Daoy (cell line): ENCODE results near the gene BLID. TPM values are rescaled to one million over a fixed set of nuclear protein-coding genes. Genes with fewer than 3 reads are reported as not detected.

Source experiments
- DNase-seq: peaks from one replicate; pipeline ENCODE4 v3.0.0-alpha.2; 2015; ENCODE audit warnings: low read depth
- total RNA-seq: library from RNA; depleted of rRNA; stranded (reverse); fragments of >200 nt; shearing (Covaris generic); gene quantifications from 2 replicates; pipeline ENCODE4 v1.2.3, GENCODE V29; 2014; rRNA removed

BLID gene, protein sequence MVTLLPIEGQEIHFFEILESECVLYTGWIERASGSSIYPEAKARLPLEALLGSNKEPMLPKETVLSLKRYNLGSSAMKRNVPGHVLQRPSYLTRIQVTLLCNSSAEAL
- 0.34 TPM in 1 of 2 replicates, not detected in the other for total RNA-seq

GRCh38 chr11:122115524-122116379, at the start of gene BLID:
Gene BLID, minus strand, starts transcription at chr11:122116215. Its CDS starts 293 bp downstream, at chr11:122115922.
- peak; percentile 33 for DNase-seq

DNA sequence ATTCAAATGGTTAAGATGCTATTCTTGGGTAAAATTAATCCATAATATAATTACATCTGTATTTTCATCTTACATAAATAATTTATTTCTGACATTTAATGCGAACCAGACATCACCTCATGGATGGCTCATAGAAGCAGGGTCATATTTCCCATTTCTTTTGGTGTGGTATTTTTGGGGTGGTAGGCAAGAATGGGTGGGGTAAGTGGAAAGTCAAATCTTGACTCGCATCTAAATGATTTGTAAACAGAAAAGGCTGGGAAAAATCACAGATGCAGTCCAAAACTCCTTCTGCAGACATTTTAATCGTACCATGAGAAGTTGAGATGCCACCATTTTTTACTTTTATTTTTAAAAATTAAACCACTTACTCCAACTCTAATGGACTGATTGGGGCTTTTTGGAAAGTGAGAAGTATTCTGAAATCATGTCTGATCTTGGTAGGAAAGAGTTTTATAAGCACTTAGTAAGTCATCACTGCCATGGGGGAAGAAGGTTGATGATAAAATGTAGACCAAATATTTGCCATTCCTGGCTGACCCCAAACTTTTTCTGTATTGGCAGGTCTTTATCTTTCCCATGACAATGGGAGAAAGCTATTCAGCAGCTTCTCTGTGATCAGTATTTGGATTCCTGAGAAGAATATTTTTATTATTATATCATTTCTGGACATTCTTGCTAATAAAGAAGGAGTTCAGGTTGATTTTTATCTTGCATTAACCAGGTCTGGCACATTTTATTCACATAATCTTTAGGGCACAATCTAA, 47.2 kb upstream of the BLID start:
- DNase-seq, result no peak

DNA sequence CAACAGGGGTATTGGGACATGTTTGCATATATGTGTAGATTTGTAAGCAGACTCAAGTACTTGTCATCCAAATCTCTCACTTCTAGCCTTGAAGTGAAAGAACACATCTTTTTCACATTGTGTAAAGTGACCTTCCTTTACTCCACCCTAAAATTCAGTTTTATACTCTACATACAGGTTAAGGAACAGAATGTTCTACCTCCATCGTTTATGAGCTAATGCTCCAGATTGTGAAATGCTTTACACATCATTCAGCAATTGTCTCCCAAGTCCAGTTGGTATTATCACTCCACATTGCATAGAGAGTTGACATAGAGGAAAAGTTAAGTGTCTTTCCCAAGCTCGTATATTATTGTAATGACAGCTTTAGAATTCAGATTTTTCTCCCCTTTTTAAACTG, 46.1 kb upstream of the BLID start:
- DNase-seq, result no peak

DNA sequence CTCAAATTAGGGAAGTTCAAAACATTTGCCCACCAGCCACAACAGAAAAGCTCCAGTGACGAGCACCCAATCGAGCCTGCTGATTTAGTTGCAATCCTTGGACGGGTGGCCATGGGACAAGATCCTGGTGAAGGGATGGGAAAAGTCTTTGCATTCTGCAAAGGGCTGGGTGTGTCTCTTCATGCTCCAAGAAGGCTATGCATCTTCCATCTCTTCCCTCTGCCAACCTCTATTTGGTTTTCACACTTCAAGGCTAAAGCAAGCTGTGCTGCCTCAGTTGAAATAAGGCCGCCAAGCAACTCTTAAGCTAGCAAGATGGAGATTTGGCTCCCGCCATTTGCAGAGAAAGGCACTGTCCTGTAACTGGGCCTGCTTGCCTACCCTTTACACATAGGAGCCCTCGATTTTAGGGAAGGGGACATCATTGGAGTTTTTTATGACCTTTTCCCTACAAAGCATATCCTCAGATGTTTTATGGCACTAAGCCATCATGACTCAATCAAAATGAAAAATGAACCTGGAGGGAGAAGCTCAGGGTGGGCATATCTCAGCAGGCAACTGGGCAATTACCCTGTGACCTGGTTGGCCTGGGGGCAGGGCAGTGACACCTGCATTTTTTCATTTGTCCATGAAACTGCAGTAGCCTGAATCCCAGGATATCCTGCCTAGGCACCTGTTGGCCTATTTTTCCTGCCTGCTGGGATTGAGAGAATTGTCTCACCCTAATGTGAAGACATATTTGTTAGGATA, 45.0 kb upstream of the BLID start:
- DNase-seq, result no peak

GRCh38 chr11:122159861-122160260, 43.8 kb upstream of the BLID start:
- no peak for DNase-seq

DNA sequence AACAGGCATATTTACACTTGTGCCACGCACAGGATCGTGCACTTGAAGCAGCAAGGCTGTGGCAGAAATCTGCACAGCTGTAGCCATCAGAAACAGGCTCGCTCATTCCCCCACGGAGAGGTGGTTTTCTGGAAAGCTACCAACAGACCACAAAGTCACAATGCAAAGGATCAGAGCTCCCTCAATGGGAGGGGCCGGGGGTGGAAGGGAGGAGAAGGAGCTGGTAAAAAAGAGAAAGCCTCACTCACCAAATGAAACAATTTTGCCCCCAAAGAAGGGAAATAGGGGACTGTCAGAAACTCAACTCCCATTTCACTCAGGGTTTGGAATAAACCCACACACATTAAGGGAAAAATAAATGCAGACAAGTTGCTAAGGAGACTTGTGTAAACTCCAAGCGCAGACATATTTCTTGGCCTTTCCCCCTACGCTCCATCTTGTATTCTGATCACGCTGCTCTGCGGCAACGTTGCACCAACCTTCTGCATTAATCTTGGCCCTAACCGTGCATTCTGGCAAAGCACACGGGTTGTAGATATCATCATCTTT, 43.2 kb upstream of the BLID start:
- DNase-seq, result peak; percentile 79

- DNase-seq, result no peak
Observed at GRCh38 chr11:122158171-122158570, 42.2 kb upstream of the BLID start.

GRCh38 chr11:122157653-122158161, 41.7 kb upstream of the BLID start:
- no peak for DNase-seq

- peak; percentile 88 for DNase-seq
Observed at GRCh38 chr11:122156940-122157382, 40.9 kb upstream of the BLID start.

DNA sequence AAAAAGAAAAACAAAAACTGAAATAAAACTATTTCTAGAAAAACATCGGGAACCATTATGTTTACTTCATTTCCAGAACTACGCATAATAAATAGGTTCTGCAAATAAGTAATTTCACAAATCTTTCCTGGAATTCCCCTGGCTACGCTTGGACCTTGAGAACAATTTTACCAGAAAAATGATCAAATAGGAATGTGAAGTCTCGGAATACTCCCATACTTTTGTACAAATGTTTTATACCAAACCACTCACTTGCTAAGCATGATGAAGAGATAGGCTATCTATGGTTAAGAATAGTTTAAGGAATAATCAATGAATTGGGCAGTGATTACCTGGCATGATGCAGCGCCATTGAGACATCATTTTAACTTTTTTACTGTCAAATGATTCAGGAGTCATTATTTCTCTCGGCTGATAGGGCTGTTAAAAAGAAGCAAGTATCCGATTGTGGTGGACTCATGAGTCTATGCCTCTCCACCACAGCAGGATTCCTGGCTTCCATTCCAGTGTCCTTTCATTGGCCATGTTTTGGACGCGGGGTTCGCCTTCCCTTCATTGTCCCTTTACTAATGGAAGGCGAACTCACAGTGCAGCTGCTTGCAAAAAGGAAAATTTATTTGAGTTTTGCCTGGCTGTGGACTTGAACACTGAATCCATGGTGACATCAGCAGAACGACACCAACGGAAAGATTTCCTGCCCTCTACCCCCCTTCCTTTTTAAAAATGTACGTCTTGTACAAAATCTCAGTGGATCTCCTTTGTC, 39.9 kb upstream of the BLID start:
- DNase-seq, result no peak

GRCh38 chr11:122154994-122155393, 39.0 kb upstream of the BLID start:
- no peak for DNase-seq

DNA sequence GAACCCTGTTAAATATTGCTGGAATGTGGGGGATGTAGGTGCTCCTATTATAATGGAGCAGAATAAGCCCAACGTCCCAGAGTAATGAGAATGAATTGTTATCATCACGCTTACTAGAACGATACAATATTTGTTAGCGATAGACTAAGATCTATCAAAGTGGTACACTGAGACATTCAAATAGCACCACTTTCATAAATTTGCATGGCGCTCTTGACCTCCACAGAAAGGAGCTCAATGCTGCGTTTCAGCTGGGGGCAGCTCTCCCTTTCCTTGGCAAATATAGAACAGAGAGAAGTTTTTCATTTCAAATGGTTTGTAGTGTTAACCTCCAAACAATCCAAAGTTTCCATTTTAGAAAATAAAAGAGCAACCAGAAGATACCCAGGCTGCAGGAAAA, 38.2 kb upstream of the BLID start:
- no peak for DNase-seq

DNA sequence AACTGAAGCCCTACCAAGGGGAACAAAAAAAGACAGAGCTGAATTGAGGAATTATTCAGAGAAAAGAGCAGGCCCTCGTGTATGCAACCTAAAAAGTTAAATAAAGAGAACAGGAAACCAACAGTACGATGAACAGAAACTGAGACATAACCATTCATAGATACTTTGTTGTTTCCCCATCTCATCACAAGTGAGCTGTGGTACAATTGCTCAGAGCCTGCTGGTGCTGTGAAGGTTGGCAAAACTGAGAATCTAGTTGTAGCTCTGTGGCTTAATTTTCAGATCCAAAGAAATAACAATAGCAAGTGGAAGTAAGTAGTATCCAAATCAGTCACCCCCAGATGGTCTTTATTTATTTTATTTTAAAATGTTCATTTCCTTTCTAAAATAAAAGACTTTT, 37.7 kb upstream of the BLID start:
- no peak for DNase-seq

- DNase-seq, result no peak
Observed at GRCh38 chr11:122150216-122151124, 34.5 kb upstream of the BLID start.

DNA sequence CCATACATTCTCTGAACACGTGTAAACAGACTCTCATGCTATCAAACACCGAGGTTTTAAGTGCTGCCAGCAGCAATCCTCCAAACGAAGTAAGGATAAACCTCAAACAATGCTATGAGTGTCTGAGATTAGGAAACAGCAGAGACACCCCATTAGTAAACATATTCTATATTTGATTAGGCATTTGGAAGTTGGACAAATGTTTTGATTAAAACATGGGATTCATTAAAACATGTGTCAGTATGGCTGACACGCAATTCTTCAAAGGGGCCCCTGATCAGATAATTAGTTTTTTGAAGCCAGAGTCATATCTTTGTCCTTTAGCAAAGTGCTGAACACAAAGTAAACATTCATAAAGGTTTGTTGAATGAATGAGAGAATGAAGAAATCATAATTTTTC, 33.2 kb upstream of the BLID start:
- DNase-seq, result no peak

DNA sequence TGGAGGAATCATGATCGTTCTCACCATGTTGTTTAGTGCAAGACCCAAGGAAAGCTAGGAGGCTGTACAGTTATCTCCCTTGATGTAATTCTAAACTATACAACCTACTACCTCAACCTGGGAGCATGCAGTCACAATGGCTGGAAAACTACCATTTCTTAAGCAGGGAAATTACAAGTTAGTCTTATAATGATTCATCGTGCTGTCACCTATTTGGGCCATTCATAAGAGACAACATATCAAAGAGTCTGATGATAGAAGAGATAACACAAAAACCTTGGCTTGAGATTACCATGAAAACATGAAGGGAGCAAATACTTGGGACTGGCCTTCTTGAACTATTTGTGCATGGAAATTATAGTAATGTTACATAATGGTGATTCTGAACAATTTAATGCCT, 30.5 kb upstream of the BLID start:
- peak; percentile 62 for DNase-seq

DNA sequence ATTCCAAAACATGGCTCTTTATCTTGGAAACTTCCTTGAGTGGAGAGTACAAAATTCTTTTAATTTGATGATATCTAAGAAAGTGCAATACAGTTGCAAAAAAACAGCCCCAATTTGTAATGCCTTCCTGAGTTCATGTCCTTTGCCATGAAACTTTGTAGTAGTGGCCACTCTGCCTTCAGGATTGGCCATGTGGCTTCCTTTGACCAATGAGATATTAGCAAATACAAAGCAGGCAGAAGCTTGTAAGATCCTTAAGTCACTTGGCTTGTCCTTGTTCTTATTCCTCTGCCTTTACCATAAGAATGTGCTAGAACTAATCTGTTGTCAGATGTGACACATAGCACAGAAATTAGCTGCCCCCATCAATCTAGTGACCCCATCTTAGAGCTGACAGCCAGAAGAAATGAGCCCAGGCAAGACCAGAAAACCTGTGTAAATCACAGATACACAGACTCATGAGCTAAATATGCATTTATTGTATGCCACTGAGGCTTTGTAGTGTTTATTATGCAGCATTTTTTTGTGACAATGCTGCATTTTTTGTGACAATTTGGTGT, 29.8 kb upstream of the BLID start:
- no peak for DNase-seq

DNA sequence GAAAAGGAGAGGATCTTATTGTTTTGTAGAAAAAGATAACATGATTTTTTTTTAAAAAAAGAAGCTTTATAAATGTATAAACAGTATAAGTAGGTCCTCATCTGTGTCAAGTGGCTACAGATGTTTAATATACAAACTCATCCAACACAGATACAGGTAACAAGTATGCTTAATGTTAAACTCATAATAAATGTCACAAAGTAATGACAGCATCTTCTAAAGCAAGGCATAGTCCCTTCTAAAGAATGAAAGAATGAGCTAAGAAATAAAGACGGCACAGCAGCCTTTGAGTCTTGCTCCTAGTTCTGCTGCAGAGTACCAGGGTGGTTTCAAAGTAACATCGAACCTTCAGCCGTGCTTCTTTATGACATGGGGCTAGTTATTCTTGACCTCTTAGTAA, 28.7 kb upstream of the BLID start:
- DNase-seq, result no peak

- no peak for DNase-seq
Observed at GRCh38 chr11:122141725-122142124, 25.7 kb upstream of the BLID start.
